Smooth muscle cell (in vitro differentiated cells): Measurements from ENCODE around the gene CD40LG. TPM values are rescaled to one million over a fixed set of nuclear protein-coding genes. Genes with fewer than 3 reads are reported as not detected.

Experiments
- DNase-seq: peaks from one replicate; lab custom pipeline; 2025; ENCODE audit not compliant: unreplicated experiment; lab: John Stamatoyannopoulos, UW
- H2AFZ ChIP-seq: fragments of 200-600 bp; sonication (generic); 2 replicates; pipeline ENCODE4 v1.6.0; 2016; ENCODE audit warnings: antibody characterized with exemption, low read depth, mild to moderate bottlenecking
- H3F3A ChIP-seq: fragments of 200-600 bp; sonication (generic); 2 replicates; pipeline ENCODE4 v1.6.0; 2017; ENCODE audit warnings: antibody characterized with exemption, low read depth
- H3K27ac ChIP-seq: fragments of 200-600 bp; sonication (generic); 2 replicates; pipeline ENCODE4 v1.5.1; 2016; ENCODE audit warnings: low read depth, mild to moderate bottlenecking
- H3K27me3 ChIP-seq: fragments of 200-600 bp; sonication (generic); 2 replicates; pipeline ENCODE4 v1.6.1; 2016; ENCODE audit warnings: low read depth, mild to moderate bottlenecking
- H3K36me3 ChIP-seq: fragments of 200-600 bp; sonication (generic); 2 replicates; pipeline ENCODE4 v1.5.1; 2016; ENCODE audit warnings: low read depth
- H3K4me1 ChIP-seq: fragments of 200-600 bp; sonication (generic); 2 replicates; pipeline ENCODE4 v1.5.1; 2016; ENCODE audit warnings: low read depth
- H3K4me2 ChIP-seq: fragments of 200-600 bp; sonication (generic); 2 replicates; pipeline ENCODE4 v1.6.0; 2016; ENCODE audit warnings: mild to moderate bottlenecking
- H3K4me3 ChIP-seq: fragments of 200-600 bp; sonication (generic); 2 replicates; pipeline ENCODE4 v1.5.1; 2016; ENCODE audit warnings: mild to moderate bottlenecking
- H3K79me2 ChIP-seq: fragments of 200-600 bp; sonication (generic); 2 replicates; pipeline ENCODE4 v1.6.0; 2016; ENCODE audit warnings: low read depth, mild to moderate bottlenecking
- H3K9ac ChIP-seq: fragments of 200-600 bp; sonication (generic); 2 replicates; pipeline ENCODE4 v1.6.0; 2016; ENCODE audit warnings: low read depth
- H3K9me3 ChIP-seq: fragments of 200-600 bp; sonication (generic); replicated peaks from 2 replicates; pipeline ENCODE4 v1.5.1; 2016; ENCODE audit warnings: low read depth
- H4K20me1 ChIP-seq: fragments of 200-600 bp; sonication (generic); 2 replicates; pipeline ENCODE4 v1.6.0; 2016; ENCODE audit warnings: low read depth
- WGBS: methylation state at CpG from one replicate; pipeline ENCODE4 v1.1.7; 2016; ENCODE audit warnings: low lambda C conversion rate; 5-methylcytosine and 5-hydroxymethylcytosine counted together
- polyA plus RNA-seq: library from polyadenylated mRNA; unstranded; fragments of >200 nt; fragmentation: Nextera tagmentation; extraction: Ambion mirVana; gene quantifications from 2 replicates; pipeline ENCODE4 v1.2.1, GENCODE V29; 2016
- total RNA-seq: library from RNA; depleted of rRNA; stranded (reverse); fragments of >200 nt; gene quantifications from 2 replicates; pipeline ENCODE4 v1.2.3, GENCODE V29; 2014
- TF ChIP-seq, protein P1 (sequence below): fragments of 200-600 bp; sonication (generic); IDR thresholded peaks from 2 replicates; pipeline ENCODE4 v1.5.1; 2017; ENCODE audit warnings: borderline replicate concordance, mild to moderate bottlenecking, antibody characterized with exemption; ENCODE audit not compliant: insufficient read depth, poor library complexity, severe bottlenecking

CD40LG gene
- total and polyA plus RNA-seq, 2 experiments from 2014 or later: not detected

DNA sequence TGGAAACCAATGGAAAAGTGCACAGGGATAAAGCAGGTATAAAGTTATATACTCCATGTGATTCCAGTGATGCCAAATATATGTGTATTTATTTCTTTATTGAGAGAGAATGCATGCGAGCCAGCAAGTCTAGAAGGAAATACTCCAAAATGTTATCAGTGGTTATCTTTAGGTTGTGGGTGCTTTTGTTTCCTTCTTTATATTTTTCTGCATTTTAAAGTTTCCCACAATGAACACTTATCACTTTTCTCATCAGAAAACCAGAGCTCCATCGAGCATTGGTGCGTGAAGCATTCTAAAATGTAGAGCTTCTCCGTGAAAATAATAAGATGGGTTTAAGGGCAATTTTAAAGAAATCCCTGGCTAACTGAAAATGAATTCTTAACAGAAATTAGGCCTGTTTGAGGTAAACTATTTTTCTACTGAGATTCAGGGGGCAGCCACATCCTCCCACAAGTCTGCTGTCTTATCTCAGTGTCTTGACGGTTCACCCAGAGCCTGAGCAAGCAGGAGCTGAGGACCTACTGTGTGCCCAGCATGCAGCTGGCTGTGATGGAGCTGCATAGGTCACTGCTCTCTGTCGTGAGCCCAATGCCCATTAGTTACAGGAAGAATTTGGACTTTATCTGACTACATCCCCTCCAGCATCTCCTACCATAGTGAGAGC, 18.7 kb upstream of the CD40LG start:
- Histone ChIP-seq H3K4me3 (no peak overlapping the region), H3K27me3 (no peaks in the 10 kb centered on the region), H3F3A (no peaks in the 10 kb centered on the region), H3K36me3 (no peaks in the 10 kb centered on the region), H3K4me1 (no peaks in the 10 kb centered on the region), H3K79me2 (no peaks in the 10 kb centered on the region), H3K9me3 (no peaks in the 10 kb centered on the region), H3K9ac (no peak overlapping the region), H2AFZ (no peak overlapping the region), H4K20me1 (no peaks in the 10 kb centered on the region), H3K27ac (no peak overlapping the region), H3K4me2 (no peak overlapping the region)
- 63% methylated on average over 6 of the region's 6 CpGs for WGBS
- no peak for DNase-seq
- TF ChIP-seq, protein P1, sequence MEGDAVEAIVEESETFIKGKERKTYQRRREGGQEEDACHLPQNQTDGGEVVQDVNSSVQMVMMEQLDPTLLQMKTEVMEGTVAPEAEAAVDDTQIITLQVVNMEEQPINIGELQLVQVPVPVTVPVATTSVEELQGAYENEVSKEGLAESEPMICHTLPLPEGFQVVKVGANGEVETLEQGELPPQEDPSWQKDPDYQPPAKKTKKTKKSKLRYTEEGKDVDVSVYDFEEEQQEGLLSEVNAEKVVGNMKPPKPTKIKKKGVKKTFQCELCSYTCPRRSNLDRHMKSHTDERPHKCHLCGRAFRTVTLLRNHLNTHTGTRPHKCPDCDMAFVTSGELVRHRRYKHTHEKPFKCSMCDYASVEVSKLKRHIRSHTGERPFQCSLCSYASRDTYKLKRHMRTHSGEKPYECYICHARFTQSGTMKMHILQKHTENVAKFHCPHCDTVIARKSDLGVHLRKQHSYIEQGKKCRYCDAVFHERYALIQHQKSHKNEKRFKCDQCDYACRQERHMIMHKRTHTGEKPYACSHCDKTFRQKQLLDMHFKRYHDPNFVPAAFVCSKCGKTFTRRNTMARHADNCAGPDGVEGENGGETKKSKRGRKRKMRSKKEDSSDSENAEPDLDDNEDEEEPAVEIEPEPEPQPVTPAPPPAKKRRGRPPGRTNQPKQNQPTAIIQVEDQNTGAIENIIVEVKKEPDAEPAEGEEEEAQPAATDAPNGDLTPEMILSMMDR: no peak

DNA sequence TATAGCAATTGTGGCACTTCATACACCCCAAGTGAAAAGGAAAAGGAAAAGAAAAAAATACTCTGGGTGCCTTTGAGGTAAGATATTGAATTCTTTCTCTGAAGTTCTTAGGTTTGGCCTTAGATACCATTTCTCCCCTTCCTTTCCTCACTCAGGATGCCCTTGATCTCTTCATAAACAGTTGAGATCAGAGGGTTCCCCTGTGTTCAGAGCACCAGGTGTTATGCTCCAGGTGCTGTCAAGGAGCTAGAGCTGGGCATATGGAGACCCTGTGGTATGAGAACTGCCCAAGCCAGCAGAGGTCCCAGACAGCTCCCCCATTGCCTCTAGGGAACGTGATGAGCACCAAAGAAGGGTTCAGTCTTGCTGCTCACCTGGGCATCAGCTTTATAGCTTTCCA, 17.1 kb upstream of the CD40LG start:
- Histone ChIP-seq H3K4me3 (no peak overlapping the region), H4K20me1 (no peaks in the 10 kb centered on the region), H3K9ac (no peak overlapping the region), H3K27me3 (no peaks in the 10 kb centered on the region), H2AFZ (no peak overlapping the region), H3K9me3 (no peaks in the 10 kb centered on the region), H3K4me2 (no peak overlapping the region), H3K27ac (no peak overlapping the region), H3K79me2 (no peaks in the 10 kb centered on the region), H3F3A (no peaks in the 10 kb centered on the region), H3K4me1 (peaks cover 8% of the 10 kb centered on the region), H3K36me3 (no peaks in the 10 kb centered on the region)
- TF ChIP-seq, protein P1: no peak
- no peak for DNase-seq
- 32% methylated on average over 1 of the region's 1 CpG for WGBS

DNA sequence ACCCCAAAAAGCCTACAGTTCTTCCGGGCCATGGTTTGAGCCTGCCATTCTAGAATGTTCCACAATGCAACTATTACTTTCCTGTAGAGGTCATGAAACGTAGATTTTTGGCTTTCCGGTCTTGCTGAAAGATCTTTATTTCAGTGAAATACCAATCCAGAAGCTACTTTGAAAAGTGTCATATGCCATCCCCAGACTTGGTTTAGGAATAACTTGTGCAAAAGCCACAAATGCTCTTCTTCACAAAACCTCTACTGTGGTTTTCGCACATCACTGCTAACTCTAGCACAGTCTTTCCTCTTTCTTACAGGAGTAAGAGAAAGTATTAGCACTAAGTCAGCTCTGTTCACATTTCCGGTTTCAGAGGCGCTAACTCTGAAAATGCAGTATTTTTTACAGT, 12.7 kb upstream of the CD40LG start:
- 84% methylated on average over 6 of the region's 6 CpGs for WGBS
- H3K4me2 ChIP-seq: no peak overlapping the region

More for the DNA sequence above, 12.7 kb upstream of the CD40LG start:
- no peak overlapping the region for H2AFZ ChIP-seq
- no peak overlapping the region for H3K9ac ChIP-seq
- no peak for DNase-seq
- no peaks in the 10 kb centered on the region for H3K36me3 ChIP-seq
- H3K27ac ChIP-seq: no peak overlapping the region
- H3K4me3 ChIP-seq: no peak overlapping the region
- peaks cover 8% of the 10 kb centered on the region for H3K4me1 ChIP-seq
- no peaks in the 10 kb centered on the region for H3K27me3 ChIP-seq
- no peaks in the 10 kb centered on the region for H3K9me3 ChIP-seq
- H4K20me1 ChIP-seq: no peaks in the 10 kb centered on the region
- TF ChIP-seq, protein P1: no peak
- no peaks in the 10 kb centered on the region for H3K79me2 ChIP-seq
- no peaks in the 10 kb centered on the region for H3F3A ChIP-seq
